GM12878 (cell line): ENCODE results near the gene LRRC45. TPM values are rescaled to one million over a fixed set of nuclear protein-coding genes. Genes with fewer than 3 reads are reported as not detected.

Source experiments
- ATAC-seq: fragments of 200-7000 bp; cut with Tn5 transposase; 3 replicates; pipeline ENCODE4 v1.9.1; 2020; ENCODE audit warnings: mild to moderate bottlenecking, moderate library complexity
- BruUV-seq: library from RNA; stranded (reverse); fragments of 400-500 nt; replicated peaks from 2 replicates; lab custom pipeline; 2021; lab: Mats Ljungman, UMichigan
- CTCF ChIA-PET: fragments of 300-600 bp; sonication (Branson Sonifier 250); formaldehyde crosslinking; extraction: SDS; loops from one replicate; lab custom pipeline; 2021; ENCODE audit warnings: inconsistent platforms; lab: Yijun Ruan, JAX
- POLR2A ChIA-PET: fragments of 350-600 bp; formaldehyde crosslinking; extraction: SDS; loops from one replicate; lab custom pipeline; 2021; ENCODE audit warnings: inconsistent platforms; lab: Charles Lee
- RAD21 ChIA-PET: fragments of 300-600 bp; sonication (Branson Sonifier 250); formaldehyde crosslinking; loops from one replicate; lab custom pipeline; 2023; ENCODE audit warnings: antibody characterized with exemption; ENCODE audit not compliant: unreplicated experiment; lab: Charles Lee
- SMC1A ChIA-PET: fragments of 300-600 bp; sonication (Branson Sonifier 250); formaldehyde crosslinking; loops from one replicate; lab custom pipeline; 2023; ENCODE audit not compliant: unreplicated experiment, uncharacterized antibody; lab: Charles Lee
- DNase-seq: peaks from one replicate; pipeline ENCODE4 v3.0.0-alpha.2; 2011; ENCODE audit warnings: low read depth, low spot score
- FAIRE-seq: peaks from 3 replicates; lab custom pipeline; 2011; peaks lifted over from hg19 to GRCh38; lab: Jason Lieb, UNC
- H2AFZ ChIP-seq: 2 replicates; pipeline ENCODE4 v1.6.0; 2011; ENCODE audit warnings: low read depth, low read length, control low read depth; ENCODE audit not compliant: control insufficient read depth
- H3K27ac ChIP-seq: 2 replicates; pipeline ENCODE4 v1.5.1; 2011; ENCODE audit warnings: control low read depth; ENCODE audit not compliant: control insufficient read depth, insufficient read depth
- H3K27me3 ChIP-seq, 2 experiments: replicated peaks in 1 of 2; 2 replicates each; pipeline versions ENCODE4 v1.6.0 to v1.6.1; 2011; ENCODE audit warnings: low read length in 1 of 2; ENCODE audit not compliant: control insufficient read depth in 2 of 2, insufficient read depth in 2 of 2
- H3K36me3 ChIP-seq, 2 experiments: 2 replicates each; pipeline ENCODE4 v1.5.1; 2011; ENCODE audit warnings: low read length in 1 of 2; ENCODE audit not compliant: control insufficient read depth in 2 of 2, insufficient read depth in 2 of 2
- H3K4me1 ChIP-seq: 2 replicates; pipeline ENCODE4 v1.6.1; 2011; ENCODE audit warnings: mild to moderate bottlenecking, low read length, moderate library complexity, mixed read lengths; ENCODE audit not compliant: control insufficient read depth, insufficient read depth
- H3K4me2 ChIP-seq: 2 replicates; pipeline ENCODE4 v1.6.0; 2011; ENCODE audit warnings: control low read depth; ENCODE audit not compliant: control insufficient read depth, insufficient read depth
- H3K4me3 ChIP-seq: fragments of 200-600 bp; sonication (generic); 2 replicates; pipeline ENCODE4 v1.5.1; 2016
- H3K79me2 ChIP-seq: 2 replicates; pipeline ENCODE4 v1.6.0; 2011; ENCODE audit warnings: low read length; ENCODE audit not compliant: control insufficient read depth, insufficient read depth
- H3K9ac ChIP-seq: 2 replicates; pipeline ENCODE4 v1.8.0; 2011; ENCODE audit warnings: low read length, control low read depth, mixed read lengths; ENCODE audit not compliant: control insufficient read depth, insufficient read depth
- H3K9me3 ChIP-seq: replicated peaks from 3 replicates; pipeline ENCODE4 v1.5.1; 2011; ENCODE audit warnings: mild to moderate bottlenecking, low read length; ENCODE audit not compliant: control insufficient read depth, insufficient read depth
- H4K20me1 ChIP-seq: 2 replicates; pipeline ENCODE4 v1.6.0; 2011; ENCODE audit not compliant: control insufficient read depth, insufficient read depth
- CHD1 ChIP-seq: IDR thresholded peaks from 2 replicates; pipeline ENCODE4 v1.6.1; 2012; ENCODE audit warnings: low read depth, low read length, improper control_type of control experiment
- EED ChIP-seq: sonication (generic); IDR thresholded peaks from 2 replicates; pipeline ENCODE4 v1.6.1; 2016; ENCODE audit warnings: antibody characterized with exemption, low read depth
- EGR1 ChIP-seq, 2 experiments: IDR thresholded peaks; 1 replicate in 1 of 2; 2 replicates in 1 of 2; pipeline ENCODE4 v1.6.1; 2011 to 2012; ENCODE audit warnings: low read depth in 2 of 2, low read length in 2 of 2, borderline replicate concordance in 1 of 2, mild to moderate bottlenecking in 1 of 2, moderate library complexity in 1 of 2
- IRF4 ChIP-seq: IDR thresholded peaks from 2 replicates; pipeline ENCODE4 v1.6.1; 2011; ENCODE audit warnings: low read depth, low read length
- MTA2 ChIP-seq: fragments of 450-650 bp; IDR thresholded peaks from 2 replicates; pipeline ENCODE4 v1.6.1; 2016; ENCODE audit warnings: low read depth, mild to moderate bottlenecking, moderate library complexity
- RAD51 ChIP-seq: fragments of 450-650 bp; IDR thresholded peaks from 2 replicates; pipeline ENCODE4 v1.6.1; 2016; ENCODE audit warnings: moderate library complexity, mild to moderate bottlenecking, inconsistent platforms
- REST ChIP-seq: IDR thresholded peaks from 2 replicates; pipeline ENCODE4 v1.6.1; 2012; ENCODE audit warnings: mild to moderate bottlenecking, low read depth, low read length
- RFX5 ChIP-seq: IDR thresholded peaks from 2 replicates; pipeline ENCODE4 v1.6.1; 2011; ENCODE audit warnings: low read depth, low read length, improper control_type of control experiment
- SPI1 ChIP-seq: IDR thresholded peaks from 2 replicates; pipeline ENCODE4 v1.6.1; 2011; ENCODE audit warnings: low read depth, mild to moderate bottlenecking, low read length, moderate library complexity, borderline replicate concordance; ENCODE audit not compliant: insufficient read depth
- WGBS: methylation state at CpG from one replicate; pipeline ENCODE4 v1.1.6; 2016; ENCODE audit warnings: low lambda C conversion rate; ENCODE audit not compliant: insufficient replicate concordance, insufficient coverage; ENCODE audit errors: missing lambda C conversion rate; 5-methylcytosine and 5-hydroxymethylcytosine counted together
- in situ Hi-C: fragments of 300-500 bp; cut with MboI; formaldehyde crosslinking; loops from 9 replicates; pipeline ENCODE4 v1.14.3; 2018; ENCODE audit warnings: mixed read lengths
- intact Hi-C: fragments of 100-400 bp; cut with micrococcal nuclease; formaldehyde crosslinking; loops from one replicate; pipeline ENCODE4 v1.14.2; 2022; ENCODE audit not compliant: unreplicated experiment
- polyA plus RNA-seq, 11 experiments: library from polyadenylated mRNA; depleted of rRNA in 4 of 11; unstranded in 6 of 11; stranded (reverse) in 5 of 11; fragments of >200 nt; fragmentation: Nextera tagmentation in 4 of 11; fragmentation: Illumina TruSeq in 1 of 11; extraction: Ambion mirVana in 4 of 11; extraction: Trizol in 1 of 11; gene quantifications; 1 replicate in 1 of 11; 2 replicates in 10 of 11; pipeline versions ENCODE4 v1.2.1 to v1.2.3, GENCODE V29; 2011 to 2016; ENCODE audit warnings: inconsistent platforms in 2 of 11, missing spikeins in 2 of 11, low read depth in 1 of 11
- total RNA-seq, 4 experiments: library from RNA; depleted of rRNA in 3 of 4; stranded (reverse); fragments of >200 nt in 3 of 4; fragmentation: Illumina TruSeq in 1 of 4; extraction: Trizol in 1 of 4; gene quantifications; 2 replicates each; pipeline versions ENCODE4 v1.2.1 to v1.2.3, GENCODE V29; 2013 to 2021

LRRC45 gene
- total and polyA plus RNA-seq, 10 of the 15 experiments (the other 5 are each of a cell fraction or from before 2014, with no cell fraction given): 0.03 to 27.7 (median 10.4) TPM

- SMC1A ChIA-PET: no interaction called here
- no peak overlapping the region for H3K9ac ChIP-seq
- FAIRE-seq: no peak
- no peaks in the 10 kb centered on the region for H3K27me3 ChIP-seq
- WGBS: over 99% methylated on average over 25 of the region's 26 CpGs
- ATAC-seq: no peak
- no peaks in the 10 kb centered on the region for H3K79me2 ChIP-seq
- CTCF ChIA-PET: interaction anchor here (0.5 to 1.3 kb wide), 2 partner anchors 34 to 90 kb away, joined by 4 to 6 read pairs; no protein-coding TSS in a partner anchor
- H3K9me3 ChIP-seq: no peaks in the 10 kb centered on the region
- H4K20me1 ChIP-seq: no peaks in the 10 kb centered on the region
- no peaks in the 10 kb centered on the region for H3K4me1 ChIP-seq
- H3K4me2 ChIP-seq: no peak overlapping the region
- no peak overlapping the region for H3K27ac ChIP-seq
- POLR2A ChIA-PET: no interaction called here
- peaks cover 3 to 10% of the 10 kb centered on the region in 2 experiments; a peak in 3 of 4 replicates for H3K36me3 ChIP-seq
- intact Hi-C loops: no loop called here
- no peak overlapping the region for H2AFZ ChIP-seq
- no peak for TF ChIP-seq CHD1
- no peak for TF ChIP-seq RAD51
- TF ChIP-seq MTA2: no peak
- TF ChIP-seq IRF4: no peak
- TF ChIP-seq REST: no peak
- no peak for TF ChIP-seq EED
- TF ChIP-seq EGR1 (IDR thresholded peaks at IDR 0.05; ENCODE audit: borderline replicate concordance in 1 of 2, low read depth in 2 of 2, low read length in 2 of 2): no peak
- no peak for TF ChIP-seq SPI1
- TF ChIP-seq RFX5: no peak
- RAD21 ChIA-PET: no interaction called here
- in situ Hi-C loops: no loop called here
- DNase-seq: no peak
- BruUV-seq: TSS peak; percentile 37
- no peak overlapping the region for H3K4me3 ChIP-seq
Observed at GRCh38 chr17:81986606-81987005, 36.5 kb upstream of the LRRC45 start.
